SK-N-SH treated with all-trans-retinoic acid at 6 μM for 48 hours (cell line): Measurements from ENCODE around the gene AGTRAP.

ENCODE experiments used
- ATAC-seq: fragments of 200-7000 bp; cut with Tn5 transposase; 3 replicates; pipeline ENCODE4 v1.9.1; 2020; ENCODE audit warnings: mild to moderate bottlenecking, moderate library complexity
- ARNTL ChIP-seq: fragments of 450-650 bp; formaldehyde crosslinking; IDR thresholded peaks from 2 replicates; pipeline ENCODE4 v1.5.0; 2020; ENCODE audit warnings: low read depth, mild to moderate bottlenecking, moderate library complexity, borderline replicate concordance
- CSDC2 ChIP-seq: fragments of 250-450 bp; sonication (Bioruptor Pico); IDR thresholded peaks from 2 replicates; pipeline ENCODE4 v1.5.0; 2020; ENCODE audit warnings: mild to moderate bottlenecking, moderate library complexity
- ESRRG ChIP-seq: fragments of 250-450 bp; sonication (Bioruptor Pico); IDR thresholded peaks from 2 replicates; pipeline ENCODE4 v1.6.1; 2021; ENCODE audit warnings: mild to moderate bottlenecking
- GLIS3 ChIP-seq: fragments of 250-450 bp; sonication (Bioruptor Pico); IDR thresholded peaks from 2 replicates; pipeline ENCODE4 v1.5.0; 2020; ENCODE audit warnings: mild to moderate bottlenecking, moderate library complexity
- ISL1 ChIP-seq: fragments of 250-450 bp; sonication (Bioruptor Pico); IDR thresholded peaks from 2 replicates; pipeline ENCODE4 v2.1.2; 2022; ENCODE audit warnings: mild to moderate bottlenecking, moderate library complexity
- OSR1 ChIP-seq: fragments of 250-450 bp; sonication (Bioruptor Pico); IDR thresholded peaks from 2 replicates; pipeline ENCODE4 v1.8.0; 2022; ENCODE audit warnings: moderate library complexity, mild to moderate bottlenecking, inconsistent platforms
- PPARA ChIP-seq: fragments of 250-450 bp; sonication (Bioruptor Pico); IDR thresholded peaks from 2 replicates; pipeline ENCODE4 v1.5.0; 2020; ENCODE audit warnings: mild to moderate bottlenecking, borderline replicate concordance
- RARB ChIP-seq: fragments of 250-450 bp; sonication (Bioruptor Pico); IDR thresholded peaks from 2 replicates; pipeline ENCODE4 v1.8.0; 2021; ENCODE audit warnings: mild to moderate bottlenecking, moderate library complexity
- SNAI2 ChIP-seq: fragments of 250-450 bp; sonication (Bioruptor Pico); IDR thresholded peaks from 2 replicates; pipeline ENCODE4 v1.5.0; 2020; ENCODE audit warnings: mild to moderate bottlenecking, moderate library complexity
- TCF4 ChIP-seq: fragments of 250-450 bp; sonication (Bioruptor Pico); IDR thresholded peaks from 2 replicates; pipeline ENCODE4 v1.8.0; 2021; ENCODE audit warnings: mild to moderate bottlenecking, moderate library complexity, borderline replicate concordance
- TOX ChIP-seq: fragments of 250-450 bp; sonication (Bioruptor Pico); IDR thresholded peaks from 2 replicates; pipeline ENCODE4 v1.8.0; 2021; ENCODE audit warnings: mild to moderate bottlenecking, moderate library complexity, borderline replicate concordance
- ZC3H10 ChIP-seq: fragments of 250-450 bp; sonication (Bioruptor Pico); IDR thresholded peaks from 2 replicates; pipeline ENCODE4 v1.5.1; 2021; ENCODE audit warnings: mild to moderate bottlenecking, moderate library complexity
- ZFP3 ChIP-seq: fragments of 250-450 bp; sonication (Bioruptor Pico); IDR thresholded peaks from 2 replicates; pipeline ENCODE4 v1.5.0; 2020; ENCODE audit warnings: mild to moderate bottlenecking, moderate library complexity
- ZFP30 ChIP-seq: fragments of 450-650 bp; formaldehyde crosslinking; IDR thresholded peaks from 2 replicates; pipeline ENCODE4 v1.5.0; 2022; ENCODE audit warnings: mild to moderate bottlenecking, moderate library complexity
- ZNF565 ChIP-seq: fragments of 450-650 bp; formaldehyde crosslinking; conservative IDR thresholded peaks from 2 replicates; pipeline ENCODE4 v1.5.0; 2020; ENCODE audit warnings: low read depth, mild to moderate bottlenecking, moderate library complexity
- ZNF70 ChIP-seq: fragments of 450-650 bp; formaldehyde crosslinking; IDR thresholded peaks from 2 replicates; pipeline ENCODE4 v1.5.0; 2020; ENCODE audit warnings: mild to moderate bottlenecking, moderate library complexity
- ZNF8 ChIP-seq: fragments of 450-650 bp; formaldehyde crosslinking; IDR thresholded peaks from 2 replicates; pipeline ENCODE4 v1.5.0; 2020; ENCODE audit warnings: mild to moderate bottlenecking, moderate library complexity
- TF ChIP-seq, protein P1 (sequence below): fragments of 250-450 bp; sonication (Bioruptor Pico); IDR thresholded peaks from 2 replicates; pipeline ENCODE4 v1.5.1; 2020; ENCODE audit warnings: low read depth, mild to moderate bottlenecking, moderate library complexity
- TF ChIP-seq, protein P2 (sequence below): fragments of 250-450 bp; sonication (Bioruptor Pico); IDR thresholded peaks from 2 replicates; pipeline ENCODE4 v1.5.0; 2020; ENCODE audit warnings: mild to moderate bottlenecking, moderate library complexity
- TF ChIP-seq, protein P3 (sequence below): fragments of 250-450 bp; sonication (Bioruptor Pico); IDR thresholded peaks from 2 replicates; pipeline ENCODE4 v1.8.0; 2020; ENCODE audit warnings: mild to moderate bottlenecking, moderate library complexity, borderline replicate concordance
- TF ChIP-seq, protein P4 (sequence below): fragments of 250-450 bp; sonication (Bioruptor Pico); IDR thresholded peaks from 2 replicates; pipeline ENCODE4 v1.8.0; 2021; ENCODE audit warnings: low read depth, mild to moderate bottlenecking, moderate library complexity, borderline replicate concordance

AGTRAP gene

DNA sequence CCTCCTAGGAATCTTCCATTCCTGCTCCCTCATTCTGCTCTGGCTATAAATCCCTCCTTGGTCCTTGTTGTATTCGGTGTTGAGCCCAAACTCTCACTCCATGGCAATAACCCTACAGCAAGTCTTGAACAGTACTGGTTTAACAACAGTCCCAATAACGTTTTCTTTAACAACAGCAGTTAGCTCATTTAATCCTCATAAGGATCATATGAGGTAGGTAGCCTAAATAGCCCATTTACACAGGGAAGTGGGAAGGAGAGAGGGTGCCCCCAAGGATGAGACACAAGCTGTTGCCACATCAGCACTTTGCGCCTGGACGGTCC is 444 bp upstream of the AGTRAP start:
- TF ChIP-seq, protein P1, sequence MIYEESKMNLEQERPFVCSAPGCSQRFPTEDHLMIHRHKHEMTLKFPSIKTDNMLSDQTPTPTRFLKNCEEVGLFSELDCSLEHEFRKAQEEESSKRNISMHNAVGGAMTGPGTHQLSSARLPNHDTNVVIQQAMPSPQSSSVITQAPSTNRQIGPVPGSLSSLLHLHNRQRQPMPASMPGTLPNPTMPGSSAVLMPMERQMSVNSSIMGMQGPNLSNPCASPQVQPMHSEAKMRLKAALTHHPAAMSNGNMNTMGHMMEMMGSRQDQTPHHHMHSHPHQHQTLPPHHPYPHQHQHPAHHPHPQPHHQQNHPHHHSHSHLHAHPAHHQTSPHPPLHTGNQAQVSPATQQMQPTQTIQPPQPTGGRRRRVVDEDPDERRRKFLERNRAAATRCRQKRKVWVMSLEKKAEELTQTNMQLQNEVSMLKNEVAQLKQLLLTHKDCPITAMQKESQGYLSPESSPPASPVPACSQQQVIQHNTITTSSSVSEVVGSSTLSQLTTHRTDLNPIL (CRISPR knock-in tag): no peak
- TF ChIP-seq, protein P2, sequence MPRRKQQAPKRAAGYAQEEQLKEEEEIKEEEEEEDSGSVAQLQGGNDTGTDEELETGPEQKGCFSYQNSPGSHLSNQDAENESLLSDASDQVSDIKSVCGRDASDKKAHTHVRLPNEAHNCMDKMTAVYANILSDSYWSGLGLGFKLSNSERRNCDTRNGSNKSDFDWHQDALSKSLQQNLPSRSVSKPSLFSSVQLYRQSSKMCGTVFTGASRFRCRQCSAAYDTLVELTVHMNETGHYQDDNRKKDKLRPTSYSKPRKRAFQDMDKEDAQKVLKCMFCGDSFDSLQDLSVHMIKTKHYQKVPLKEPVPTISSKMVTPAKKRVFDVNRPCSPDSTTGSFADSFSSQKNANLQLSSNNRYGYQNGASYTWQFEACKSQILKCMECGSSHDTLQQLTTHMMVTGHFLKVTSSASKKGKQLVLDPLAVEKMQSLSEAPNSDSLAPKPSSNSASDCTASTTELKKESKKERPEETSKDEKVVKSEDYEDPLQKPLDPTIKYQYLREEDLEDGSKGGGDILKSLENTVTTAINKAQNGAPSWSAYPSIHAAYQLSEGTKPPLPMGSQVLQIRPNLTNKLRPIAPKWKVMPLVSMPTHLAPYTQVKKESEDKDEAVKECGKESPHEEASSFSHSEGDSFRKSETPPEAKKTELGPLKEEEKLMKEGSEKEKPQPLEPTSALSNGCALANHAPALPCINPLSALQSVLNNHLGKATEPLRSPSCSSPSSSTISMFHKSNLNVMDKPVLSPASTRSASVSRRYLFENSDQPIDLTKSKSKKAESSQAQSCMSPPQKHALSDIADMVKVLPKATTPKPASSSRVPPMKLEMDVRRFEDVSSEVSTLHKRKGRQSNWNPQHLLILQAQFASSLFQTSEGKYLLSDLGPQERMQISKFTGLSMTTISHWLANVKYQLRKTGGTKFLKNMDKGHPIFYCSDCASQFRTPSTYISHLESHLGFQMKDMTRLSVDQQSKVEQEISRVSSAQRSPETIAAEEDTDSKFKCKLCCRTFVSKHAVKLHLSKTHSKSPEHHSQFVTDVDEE (CRISPR knock-in tag): no peak
- no peak for TF ChIP-seq GLIS3 (CRISPR knock-in tag)
- no peak for TF ChIP-seq ZC3H10 (CRISPR knock-in tag)
- no peak for TF ChIP-seq ZNF565
- no peak for TF ChIP-seq ZFP30
- no peak for TF ChIP-seq TOX
- TF ChIP-seq, protein P3, sequence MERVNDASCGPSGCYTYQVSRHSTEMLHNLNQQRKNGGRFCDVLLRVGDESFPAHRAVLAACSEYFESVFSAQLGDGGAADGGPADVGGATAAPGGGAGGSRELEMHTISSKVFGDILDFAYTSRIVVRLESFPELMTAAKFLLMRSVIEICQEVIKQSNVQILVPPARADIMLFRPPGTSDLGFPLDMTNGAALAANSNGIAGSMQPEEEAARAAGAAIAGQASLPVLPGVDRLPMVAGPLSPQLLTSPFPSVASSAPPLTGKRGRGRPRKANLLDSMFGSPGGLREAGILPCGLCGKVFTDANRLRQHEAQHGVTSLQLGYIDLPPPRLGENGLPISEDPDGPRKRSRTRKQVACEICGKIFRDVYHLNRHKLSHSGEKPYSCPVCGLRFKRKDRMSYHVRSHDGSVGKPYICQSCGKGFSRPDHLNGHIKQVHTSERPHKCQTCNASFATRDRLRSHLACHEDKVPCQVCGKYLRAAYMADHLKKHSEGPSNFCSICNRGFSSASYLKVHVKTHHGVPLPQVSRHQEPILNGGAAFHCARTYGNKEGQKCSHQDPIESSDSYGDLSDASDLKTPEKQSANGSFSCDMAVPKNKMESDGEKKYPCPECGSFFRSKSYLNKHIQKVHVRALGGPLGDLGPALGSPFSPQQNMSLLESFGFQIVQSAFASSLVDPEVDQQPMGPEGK (CRISPR knock-in tag): no peak
- no peak for TF ChIP-seq ZNF70 (CRISPR knock-in tag)
- no peak for TF ChIP-seq PPARA (CRISPR knock-in tag)
- no peak for TF ChIP-seq ZFP3 (CRISPR knock-in tag)
- no peak for TF ChIP-seq RARB (CRISPR knock-in tag)
- no peak for TF ChIP-seq ISL1 (CRISPR knock-in tag)
- TF ChIP-seq, protein P4, sequence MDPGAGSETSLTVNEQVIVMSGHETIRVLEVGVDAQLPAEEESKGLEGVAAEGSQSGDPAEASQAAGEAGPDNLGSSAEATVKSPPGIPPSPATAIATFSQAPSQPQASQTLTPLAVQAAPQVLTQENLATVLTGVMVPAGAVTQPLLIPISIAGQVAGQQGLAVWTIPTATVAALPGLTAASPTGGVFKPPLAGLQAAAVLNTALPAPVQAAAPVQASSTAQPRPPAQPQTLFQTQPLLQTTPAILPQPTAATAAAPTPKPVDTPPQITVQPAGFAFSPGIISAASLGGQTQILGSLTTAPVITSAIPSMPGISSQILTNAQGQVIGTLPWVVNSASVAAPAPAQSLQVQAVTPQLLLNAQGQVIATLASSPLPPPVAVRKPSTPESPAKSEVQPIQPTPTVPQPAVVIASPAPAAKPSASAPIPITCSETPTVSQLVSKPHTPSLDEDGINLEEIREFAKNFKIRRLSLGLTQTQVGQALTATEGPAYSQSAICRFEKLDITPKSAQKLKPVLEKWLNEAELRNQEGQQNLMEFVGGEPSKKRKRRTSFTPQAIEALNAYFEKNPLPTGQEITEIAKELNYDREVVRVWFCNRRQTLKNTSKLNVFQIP (CRISPR knock-in tag): no peak
- no peak for TF ChIP-seq ARNTL (CRISPR knock-in tag)
- no peak for TF ChIP-seq ZNF8 (CRISPR knock-in tag)
- no peak for TF ChIP-seq ESRRG (CRISPR knock-in tag)
- no peak for TF ChIP-seq SNAI2 (CRISPR knock-in tag)
- ATAC-seq: no peak

DNA sequence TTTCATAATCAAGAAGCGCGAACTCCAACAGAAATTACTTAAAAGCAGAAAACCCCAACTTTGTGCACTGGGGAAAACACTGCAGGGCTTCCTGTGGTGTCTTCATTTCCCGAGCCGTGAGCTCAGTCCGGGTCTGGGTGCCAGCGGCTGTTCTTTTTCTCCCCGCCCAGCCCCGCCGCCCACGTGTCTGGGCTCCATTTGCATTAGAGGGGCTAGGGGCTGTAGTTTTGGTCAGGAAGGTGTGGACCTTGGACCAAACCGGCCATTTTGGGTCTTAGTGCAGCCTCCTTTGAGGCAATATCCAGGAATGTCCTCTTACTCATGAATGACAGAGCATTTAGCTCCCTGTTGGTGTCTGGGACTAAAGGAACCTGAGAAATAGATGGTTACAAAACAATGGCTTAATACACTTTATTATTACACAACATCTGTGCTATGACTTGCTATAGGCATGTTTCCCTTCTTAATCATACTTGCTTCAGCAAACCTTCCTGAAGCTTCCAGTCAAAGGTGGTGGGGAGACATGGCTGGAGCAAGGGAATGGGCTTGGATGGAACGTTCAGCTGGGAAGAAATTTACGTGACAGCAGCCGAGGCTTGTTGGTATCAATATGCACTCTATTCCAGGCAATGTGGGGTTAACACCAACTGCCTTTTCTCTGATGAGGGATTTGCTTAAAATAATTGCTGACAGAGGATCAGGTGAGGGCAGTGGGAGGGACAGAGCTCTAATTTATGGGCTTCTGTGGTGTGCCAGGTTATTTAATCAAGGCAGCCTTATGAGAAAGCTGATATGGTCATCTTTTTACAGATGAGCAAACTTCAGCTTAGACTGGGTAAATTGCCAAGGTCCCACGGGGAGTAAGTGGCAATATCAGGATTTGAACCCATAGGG is 1.1 kb downstream of the AGTRAP start:
- TF ChIP-seq CSDC2 (no peak), OSR1 (no peak), TCF4 (no peak), PPARA (CRISPR knock-in tag) (no peak), ZFP30 (no peak), SNAI2 (CRISPR knock-in tag) (no peak)
- TF ChIP-seq, protein P3 (CRISPR knock-in tag): no peak
- TF ChIP-seq, protein P4 (CRISPR knock-in tag): no peak
- peak; percentile 68 for ATAC-seq
